H54 (cell line): ENCODE results near the gene APOBEC3F.

Experiments
- DNase-seq: peaks from one replicate; pipeline ENCODE4 v3.0.0; 2011; ENCODE audit warnings: low spot score, mixed read lengths; ENCODE audit not compliant: insufficient read length
- FAIRE-seq: peaks from 3 replicates; lab custom pipeline; 2011; peaks lifted over from hg19 to GRCh38; lab: Jason Lieb, UNC
- POLR2A ChIP-seq: IDR thresholded peaks from 2 replicates; pipeline ENCODE4 v1.6.1; 2011; ENCODE audit warnings: low read depth, mild to moderate bottlenecking, low read length

The APOBEC3F gene

DNA sequence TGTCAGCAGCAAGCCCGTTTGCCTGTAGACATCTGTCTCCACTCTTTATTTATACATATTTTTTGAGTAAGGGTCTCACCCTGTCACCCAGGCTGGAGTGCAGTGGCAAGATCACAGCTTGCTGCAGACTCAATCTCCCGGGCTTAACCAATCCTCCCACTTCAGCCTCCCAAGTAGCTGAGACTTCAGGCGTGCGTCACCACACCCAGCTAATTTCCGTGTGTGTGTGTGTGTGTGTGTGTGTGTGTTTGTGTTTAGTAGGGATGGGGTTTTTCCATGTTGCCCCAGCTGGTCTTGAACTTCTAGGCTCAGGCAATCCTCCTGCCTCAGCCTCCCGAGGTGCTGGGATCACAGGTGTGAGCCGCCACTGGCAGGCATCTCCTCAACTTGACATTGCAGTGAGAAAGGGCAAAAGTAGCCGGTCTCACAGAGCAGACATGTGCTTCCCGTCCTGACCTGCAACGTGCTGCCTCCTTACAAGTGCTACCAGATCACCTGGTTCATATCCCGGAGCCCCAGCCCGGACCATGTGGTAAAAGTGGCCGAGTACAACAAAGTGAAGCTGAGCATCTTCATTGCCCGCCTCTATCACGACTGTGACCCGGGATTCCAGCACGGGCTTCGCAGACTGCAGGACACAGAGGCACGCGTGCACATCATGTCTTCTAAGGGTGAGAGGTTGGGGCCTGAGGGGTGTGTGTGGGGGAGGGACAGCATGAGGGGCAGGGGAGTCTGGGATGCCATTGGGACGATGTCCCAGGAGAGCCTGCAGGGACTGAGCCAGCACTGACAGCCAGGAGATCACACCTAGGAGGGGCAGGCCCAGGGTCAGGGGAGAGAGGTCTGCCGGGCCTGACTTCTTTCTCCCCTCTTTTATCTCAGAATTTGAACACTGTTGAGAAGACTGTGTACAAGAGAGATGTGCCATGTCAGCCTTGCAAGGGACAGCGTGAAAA lies 50.7 kb downstream of the APOBEC3F start:
- DNase-seq (no peak), FAIRE-seq (no peak)
- no peak for TF ChIP-seq POLR2A

DNA sequence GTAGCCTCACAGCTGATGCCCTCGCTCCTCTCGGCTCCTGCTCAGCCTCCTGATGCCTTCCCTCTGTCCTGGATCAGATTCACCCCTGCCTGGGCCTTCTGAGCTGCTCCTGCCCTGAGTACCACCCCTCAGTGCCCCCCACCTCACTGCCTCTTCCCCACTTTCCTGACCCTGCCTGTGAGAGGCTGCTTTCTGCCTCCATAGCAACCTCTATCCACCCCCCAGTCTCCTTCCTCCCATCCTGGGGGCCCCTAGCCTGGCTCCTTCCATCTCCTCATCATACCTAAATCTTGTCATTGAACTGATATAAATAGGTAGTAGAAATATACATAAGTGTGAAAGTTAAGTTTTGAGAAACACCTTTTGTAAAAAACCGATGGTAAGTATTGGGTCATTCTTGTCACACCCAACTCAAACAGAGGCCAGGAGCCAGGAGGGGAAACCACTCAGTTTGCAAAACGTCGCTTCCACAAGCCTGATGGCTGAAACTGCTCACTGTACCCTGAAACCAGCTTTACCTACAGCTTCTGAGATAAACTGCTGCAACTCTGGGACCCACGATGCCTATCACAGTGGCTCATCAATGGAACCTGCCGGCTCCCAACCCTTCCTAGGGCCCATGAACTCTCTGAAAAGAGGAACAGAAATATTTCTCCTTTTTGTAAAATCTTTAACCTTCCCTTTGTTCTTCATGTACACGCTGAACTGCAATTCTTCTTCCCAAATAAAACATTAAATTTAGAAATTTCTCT lies 51.6 kb downstream of the APOBEC3F start:
- TF ChIP-seq POLR2A: no peak
- no peak for DNase-seq
- no peak for FAIRE-seq

DNA sequence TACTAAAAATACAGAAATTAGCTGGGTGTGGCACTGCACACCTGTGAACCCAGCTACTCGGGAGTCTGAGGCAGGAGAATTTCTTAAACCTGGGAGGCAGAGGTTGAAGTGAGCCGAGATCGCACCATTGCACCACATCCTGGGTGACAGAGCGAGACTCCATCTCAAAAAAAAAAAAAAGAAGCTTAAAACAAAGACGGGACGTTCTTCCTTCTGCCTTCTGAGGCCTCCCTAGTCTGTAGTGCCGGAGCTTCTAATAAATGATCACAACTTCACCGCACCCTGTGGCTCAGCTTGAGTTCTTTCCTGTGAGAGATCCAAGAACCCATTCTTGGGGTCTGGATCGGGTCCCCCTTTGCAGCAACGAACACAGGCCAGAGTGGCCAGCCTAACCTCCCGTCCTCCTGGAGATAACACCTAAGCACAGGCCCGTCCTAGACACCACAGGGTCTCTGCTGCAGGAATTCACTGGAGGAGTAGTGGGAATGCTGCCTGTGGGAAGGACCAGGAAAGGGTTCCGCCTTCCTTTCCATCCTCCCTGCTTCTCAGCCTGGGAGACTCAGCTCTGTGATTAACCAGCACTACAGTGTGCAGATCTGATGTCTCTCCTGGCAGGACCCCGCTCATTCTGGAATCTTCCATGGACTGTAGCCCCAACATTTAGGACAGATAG lies 54.2 kb downstream of the APOBEC3F start:
- TF ChIP-seq POLR2A: no peak
- FAIRE-seq (no peak), DNase-seq (no peak)

DNA sequence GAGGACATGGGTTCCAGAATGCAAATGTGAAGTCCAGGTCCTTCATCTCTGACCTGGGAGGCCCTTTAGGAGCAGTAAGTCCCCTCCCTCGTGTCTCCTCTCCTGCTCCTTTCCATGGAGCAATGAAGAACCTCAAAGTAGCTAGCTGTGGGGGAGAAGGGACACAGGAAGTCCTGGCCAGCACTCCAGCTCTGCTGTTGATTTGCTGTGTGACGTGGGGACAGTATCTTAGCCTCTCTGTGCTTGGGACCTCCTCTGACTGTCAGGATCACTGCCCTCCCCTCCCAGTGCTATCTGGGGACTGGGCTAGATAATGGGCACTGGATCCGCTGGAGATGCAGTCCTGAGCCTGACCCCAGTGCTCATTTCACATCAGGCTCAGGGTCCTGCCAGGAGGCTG lies 55.3 kb downstream of the APOBEC3F start:
- DNase-seq (no peak), FAIRE-seq (no peak)
- TF ChIP-seq POLR2A: no peak

DNA sequence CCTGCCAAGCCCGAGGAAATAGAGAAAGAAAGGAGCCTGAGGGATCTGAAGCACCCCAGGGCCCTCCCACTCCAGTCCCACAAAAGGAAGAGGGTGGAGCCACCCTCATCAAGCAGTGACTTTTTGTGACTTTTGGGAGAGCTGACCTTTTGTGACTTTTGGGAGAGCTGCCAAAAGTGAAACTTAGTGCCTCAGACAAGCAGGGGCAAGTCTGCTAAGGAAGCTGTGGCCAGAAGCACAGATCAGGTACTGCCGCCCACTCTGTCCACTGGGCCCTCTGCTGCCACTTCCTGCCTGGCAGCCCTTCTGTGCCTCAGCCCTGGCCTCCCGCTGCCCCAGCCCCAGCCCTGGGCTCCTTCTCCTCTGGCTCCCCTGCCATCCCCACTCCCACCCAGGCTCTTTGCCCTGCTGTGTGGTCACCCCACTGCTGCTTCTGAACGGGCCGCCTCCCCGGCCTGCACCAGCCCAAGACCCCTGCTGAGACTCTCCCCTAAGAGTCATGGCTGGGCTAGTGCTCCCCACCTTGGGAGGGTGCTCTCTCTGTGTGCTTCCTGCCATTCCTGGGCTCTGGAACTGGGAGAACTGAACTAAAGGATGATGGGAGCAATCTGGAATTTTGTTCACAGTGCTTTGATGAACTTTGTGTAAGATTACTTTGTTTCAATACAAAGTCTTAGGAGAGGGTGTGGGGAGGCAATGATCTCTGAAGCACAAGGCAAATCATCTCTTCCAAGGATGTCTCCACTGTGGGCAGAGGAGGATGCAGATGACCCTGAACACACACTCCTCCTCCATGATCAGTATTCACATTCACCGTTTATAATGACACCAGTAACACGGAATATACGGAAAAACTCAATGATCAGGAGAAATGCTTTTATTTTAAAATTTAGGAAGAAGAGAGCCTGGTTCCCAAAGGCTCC lies 56.7 kb downstream of the APOBEC3F start, which contains the start of gene APOBEC3H:
APOBEC3H (plus strand) TSS at position 147 of the 923 bp plus-strand sequence. CDS start 3,035 bp downstream, outside the sequence.
- no peak for FAIRE-seq
- DNase-seq: no peak
- TF ChIP-seq POLR2A: no peak

DNA sequence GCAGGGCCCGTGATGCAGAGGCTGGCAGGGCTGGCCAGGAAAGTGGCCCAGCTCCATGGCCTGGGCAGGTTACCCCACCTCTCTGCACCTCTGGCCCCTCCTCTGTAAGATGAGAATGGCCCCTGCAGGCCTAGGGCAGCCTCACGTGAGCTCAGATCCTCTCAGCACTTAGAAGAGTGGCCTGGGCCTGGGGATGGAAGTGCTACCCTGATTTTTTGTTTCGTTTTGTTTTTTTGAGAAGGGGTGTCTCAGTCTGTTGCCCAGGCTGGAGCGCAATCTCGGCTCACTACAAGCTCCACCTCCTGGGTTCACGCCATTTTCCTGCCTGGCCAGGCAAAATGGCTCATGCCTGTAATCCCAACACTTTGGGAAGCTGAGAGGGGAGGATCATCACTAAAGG lies 57.4 kb downstream of the APOBEC3F start:
- no peak for TF ChIP-seq POLR2A
- FAIRE-seq (no peak), DNase-seq (no peak)

DNA sequence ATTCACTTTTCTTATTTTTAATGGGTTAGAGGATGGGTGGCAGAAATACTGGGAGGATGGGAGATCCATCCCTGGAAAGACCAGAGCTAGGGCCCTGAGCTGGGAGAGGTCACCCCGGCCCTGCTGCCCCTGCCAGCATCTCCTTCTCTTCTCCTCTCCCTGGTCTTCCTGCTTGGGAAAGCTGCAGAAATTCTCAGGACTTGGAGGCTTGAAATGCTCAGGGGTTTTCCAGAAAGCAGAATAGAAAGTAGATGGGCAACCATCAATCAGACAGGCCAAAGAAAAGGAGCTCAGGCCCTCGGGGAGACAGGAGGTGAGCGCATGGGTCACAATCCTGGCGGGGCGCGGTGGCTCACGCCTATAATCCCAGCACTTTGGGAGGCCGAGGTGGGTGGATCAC lies 57.9 kb downstream of the APOBEC3F start:
- TF ChIP-seq POLR2A: no peak
- DNase-seq (no peak), FAIRE-seq (no peak)

DNA sequence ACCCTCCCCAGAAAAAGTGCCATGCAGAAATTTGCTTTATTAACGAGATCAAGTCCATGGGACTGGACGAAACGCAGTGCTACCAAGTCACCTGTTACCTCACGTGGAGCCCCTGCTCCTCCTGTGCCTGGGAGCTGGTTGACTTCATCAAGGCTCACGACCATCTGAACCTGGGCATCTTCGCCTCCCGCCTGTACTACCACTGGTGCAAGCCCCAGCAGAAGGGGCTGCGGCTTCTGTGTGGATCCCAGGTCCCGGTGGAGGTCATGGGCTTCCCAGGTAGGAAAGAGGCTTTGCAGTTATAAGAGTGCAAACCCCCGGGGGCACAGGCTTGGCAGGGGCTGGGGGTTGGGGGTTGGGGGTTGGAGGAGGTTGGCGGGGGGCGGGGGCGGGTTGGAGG lies 60.6 kb downstream of the APOBEC3F start:
- no peak for FAIRE-seq
- no peak for DNase-seq
- TF ChIP-seq POLR2A: no peak

DNA sequence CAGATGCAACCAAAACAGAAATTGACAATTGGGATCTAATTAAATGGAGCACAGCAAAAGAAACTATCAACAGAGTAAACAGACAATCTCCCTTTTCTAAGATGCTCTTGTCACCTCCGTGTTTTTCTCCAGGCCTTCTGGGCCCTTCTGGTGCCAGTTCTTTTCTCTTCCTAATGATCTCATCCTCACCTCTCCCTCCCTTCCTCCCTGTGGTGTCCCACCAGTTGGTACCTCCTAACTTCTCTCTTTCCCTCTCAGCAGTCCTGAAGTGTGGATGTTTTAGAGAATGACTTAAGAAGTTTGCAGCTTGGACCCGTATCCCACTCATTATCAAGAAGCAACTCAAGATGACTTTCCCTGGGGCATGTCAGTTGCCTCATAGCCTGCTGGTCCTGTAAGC lies 62.8 kb downstream of the APOBEC3F start:
- FAIRE-seq (no peak), DNase-seq (no peak)
- no peak for TF ChIP-seq POLR2A
